NCI-H748 treated with DMSO at 0.1 percent for 48 hours (cell line): ENCODE measurements around the gene IP6K1.
A peak's percentile ranks its signal among the peaks of the same experiment; 100 is the strongest.

Source experiments
- DNase-seq: peaks from one replicate; lab custom pipeline; 2025; lab: John Stamatoyannopoulos, UW

Gene IP6K1

GRCh38 chr3:49723628-49724551 lies 62.5 kb downstream of the IP6K1 start, which contains the start of gene GMPPB:
TSS of gene GMPPB (minus strand) at chr3:49723951. CDS start at chr3:49723726, 225 bp downstream.
- peak; percentile 83 for DNase-seq

GRCh38 chr3:49723296-49723627 lies 63.1 kb downstream of the IP6K1 start:
- no peak for DNase-seq

GRCh38 chr3:49722896-49723295 lies 63.4 kb downstream of the IP6K1 start:
- no peak for DNase-seq

GRCh38 chr3:49721896-49722781 lies 64.2 kb downstream of the IP6K1 start:
- no peak for DNase-seq

- no peak for DNase-seq
Observed at GRCh38 chr3:49721596-49721895, 64.8 kb downstream of the IP6K1 start.

GRCh38 chr3:49720855-49721595 lies 65.3 kb downstream of the IP6K1 start:
- no peak for DNase-seq

GRCh38 chr3:49719214-49719884 lies 67.0 kb downstream of the IP6K1 start, which contains the start of gene AMIGO3:
TSS of gene AMIGO3 (minus strand) at chr3:49719684. CDS start at chr3:49719465, 219 bp downstream.
- DNase-seq, result peak; percentile 53

- DNase-seq, result no peak
Observed at GRCh38 chr3:49718858-49719213, 67.5 kb downstream of the IP6K1 start.

GRCh38 chr3:49717959-49718857 lies 68.1 kb downstream of the IP6K1 start:
- no peak for DNase-seq

GRCh38 chr3:49717211-49717958 lies 69.0 kb downstream of the IP6K1 start:
- DNase-seq, result no peak

GRCh38 chr3:49716691-49717210 lies 69.6 kb downstream of the IP6K1 start:
- DNase-seq, result no peak

GRCh38 chr3:49716169-49716568 lies 70.2 kb downstream of the IP6K1 start:
- DNase-seq, result no peak

GRCh38 chr3:49715611-49716121 lies 70.7 kb downstream of the IP6K1 start:
- no peak for DNase-seq

GRCh38 chr3:49714728-49715550 lies 71.4 kb downstream of the IP6K1 start:
- DNase-seq, result no peak

GRCh38 chr3:49713336-49714105 lies 72.8 kb downstream of the IP6K1 start:
- no peak for DNase-seq

- DNase-seq, result no peak
Observed at GRCh38 chr3:49712631-49713317, 73.6 kb downstream of the IP6K1 start.

- DNase-seq, result no peak
Observed at GRCh38 chr3:49712166-49712565, 74.2 kb downstream of the IP6K1 start.
